Calu3 (cell line): ENCODE measurements around the gene DDX52. TPM values are rescaled to one million over a fixed set of nuclear protein-coding genes. Genes with fewer than 3 reads are reported as not detected.
"Not testable (repeated sequence)": the region's sequence is repeated elsewhere in the genome, so short reads cannot be mapped to it uniquely, and the experiment has no call there.

Experiments used
- BruUV-seq: library from RNA; stranded (reverse); fragments of 400-500 nt; replicated peaks from 2 replicates; lab custom pipeline; 2021; lab: Mats Ljungman, UMichigan
- CTCF ChIA-PET: fragments of 300-600 bp; sonication (Branson Sonifier 250); formaldehyde crosslinking; loops from one replicate; lab custom pipeline; 2022; ENCODE audit warnings: antibody characterized with exemption; lab: Charles Lee
- DNase-seq: peaks from one replicate; pipeline ENCODE4 v3.0.0; 2022
- H3K27ac Mint-ChIP-seq: one replicate; pipeline ENCODE4 v1.8.0; 2022; ENCODE audit warnings: mixed read lengths; ENCODE audit not compliant: unreplicated experiment
- H3K27me3 Mint-ChIP-seq: one replicate; pipeline ENCODE4 v1.8.0; 2022; ENCODE audit warnings: mixed read lengths; ENCODE audit not compliant: unreplicated experiment
- H3K36me3 Mint-ChIP-seq: one replicate; pipeline ENCODE4 v1.8.0; 2022; ENCODE audit warnings: mild to moderate bottlenecking, moderate library complexity, mixed read lengths; ENCODE audit not compliant: insufficient read depth, unreplicated experiment
- H3K4me1 Mint-ChIP-seq: one replicate; pipeline ENCODE4 v1.8.0; 2022; ENCODE audit warnings: mild to moderate bottlenecking, low read depth, mixed read lengths; ENCODE audit not compliant: unreplicated experiment
- H3K4me3 Mint-ChIP-seq: one replicate; pipeline ENCODE4 v1.8.0; 2022; ENCODE audit warnings: mild to moderate bottlenecking, low read depth, moderate library complexity, mixed read lengths; ENCODE audit not compliant: unreplicated experiment
- H3K9me3 Mint-ChIP-seq: one replicate; pipeline ENCODE4 v1.8.0; 2022; ENCODE audit warnings: low read depth, mixed read lengths; ENCODE audit not compliant: unreplicated experiment
- intact Hi-C: fragments of 100-400 bp; cut with micrococcal nuclease; formaldehyde crosslinking; loops from one replicate; pipeline ENCODE4 v1.10.0; 2022; ENCODE audit not compliant: unreplicated experiment
- total RNA-seq: library from RNA; stranded (reverse); gene quantifications from 2 replicates; pipeline ENCODE4 v1.2.3, GENCODE V29; 2022
- TF ChIP-seq, protein P1 (sequence below): fragments of 200-600 bp; IDR thresholded peaks from one replicate; pipeline ENCODE4 v1.8.0; 2022; ENCODE audit warnings: antibody characterized with exemption; ENCODE audit not compliant: unreplicated experiment

Gene DDX52
- total RNA-seq, 1 experiment from 2014 or later: 137 TPM

DNA sequence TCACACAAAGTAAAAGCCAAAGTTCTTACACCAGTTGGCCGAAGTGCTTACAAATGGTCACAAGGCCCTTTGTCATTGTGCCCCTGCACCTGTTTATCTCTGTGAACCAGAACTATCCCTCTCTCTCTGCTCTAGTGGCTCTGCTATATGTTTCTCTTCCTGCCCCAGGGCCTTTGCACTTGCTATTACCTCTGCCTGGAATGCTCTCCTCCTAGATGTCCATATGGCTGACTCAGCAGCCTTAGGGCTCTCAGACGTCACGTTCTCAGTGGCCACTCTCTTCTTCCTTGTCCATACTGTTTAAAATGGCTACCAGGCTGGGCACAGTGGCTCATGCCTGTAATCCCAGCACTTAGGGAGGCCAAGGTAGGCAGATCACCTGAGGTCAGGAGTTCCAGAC is 38.8 kb upstream of the DDX52 start:
- CTCF ChIA-PET: interaction anchor here (1.5 to 1.6 kb wide), 2 partner anchors 8 to 10 kb away, joined by 5 to 6 read pairs; no protein-coding TSS in a partner anchor
- intact Hi-C loops: no loop called here
- Mint-ChIP-seq H3K27ac (no peak overlapping the region), H3K36me3 (peaks cover 7% of the 10 kb centered on the region), H3K4me3 (no peak overlapping the region), H3K9me3 (peaks cover 8% of the 10 kb centered on the region), H3K4me1 (peaks cover 8% of the 10 kb centered on the region), H3K27me3 (peaks cover 6% of the 10 kb centered on the region)
- BruUV-seq: no TSS peak
- TF ChIP-seq, protein P1, sequence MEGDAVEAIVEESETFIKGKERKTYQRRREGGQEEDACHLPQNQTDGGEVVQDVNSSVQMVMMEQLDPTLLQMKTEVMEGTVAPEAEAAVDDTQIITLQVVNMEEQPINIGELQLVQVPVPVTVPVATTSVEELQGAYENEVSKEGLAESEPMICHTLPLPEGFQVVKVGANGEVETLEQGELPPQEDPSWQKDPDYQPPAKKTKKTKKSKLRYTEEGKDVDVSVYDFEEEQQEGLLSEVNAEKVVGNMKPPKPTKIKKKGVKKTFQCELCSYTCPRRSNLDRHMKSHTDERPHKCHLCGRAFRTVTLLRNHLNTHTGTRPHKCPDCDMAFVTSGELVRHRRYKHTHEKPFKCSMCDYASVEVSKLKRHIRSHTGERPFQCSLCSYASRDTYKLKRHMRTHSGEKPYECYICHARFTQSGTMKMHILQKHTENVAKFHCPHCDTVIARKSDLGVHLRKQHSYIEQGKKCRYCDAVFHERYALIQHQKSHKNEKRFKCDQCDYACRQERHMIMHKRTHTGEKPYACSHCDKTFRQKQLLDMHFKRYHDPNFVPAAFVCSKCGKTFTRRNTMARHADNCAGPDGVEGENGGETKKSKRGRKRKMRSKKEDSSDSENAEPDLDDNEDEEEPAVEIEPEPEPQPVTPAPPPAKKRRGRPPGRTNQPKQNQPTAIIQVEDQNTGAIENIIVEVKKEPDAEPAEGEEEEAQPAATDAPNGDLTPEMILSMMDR: no peak
- no peak for DNase-seq

DNA sequence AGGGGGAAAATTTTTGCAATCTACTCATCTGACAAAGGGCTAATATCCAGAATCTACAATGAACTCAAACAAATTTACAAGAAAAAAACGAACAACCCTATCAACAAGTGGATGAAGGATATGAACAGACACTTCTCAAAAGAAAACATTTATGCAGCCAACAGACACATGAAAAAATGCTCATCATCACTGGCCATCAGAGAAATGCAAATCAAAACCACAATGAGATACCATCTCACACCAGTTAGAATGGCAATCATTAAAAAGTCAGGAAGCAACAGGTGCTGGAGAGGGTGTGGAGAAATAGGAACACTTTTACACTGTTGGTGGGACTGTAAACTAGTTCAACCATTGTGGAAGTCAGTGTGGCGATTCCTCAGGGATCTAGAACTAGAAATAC is 36.7 kb upstream of the DDX52 start:
- CTCF ChIA-PET, H3K4me3 Mint-ChIP-seq, H3K4me1 Mint-ChIP-seq, H3K27me3 Mint-ChIP-seq, H3K36me3 Mint-ChIP-seq, H3K9me3 Mint-ChIP-seq, H3K27ac Mint-ChIP-seq, BruUV-seq, intact Hi-C loops, DNase-seq: not testable (repeated sequence)

DNA sequence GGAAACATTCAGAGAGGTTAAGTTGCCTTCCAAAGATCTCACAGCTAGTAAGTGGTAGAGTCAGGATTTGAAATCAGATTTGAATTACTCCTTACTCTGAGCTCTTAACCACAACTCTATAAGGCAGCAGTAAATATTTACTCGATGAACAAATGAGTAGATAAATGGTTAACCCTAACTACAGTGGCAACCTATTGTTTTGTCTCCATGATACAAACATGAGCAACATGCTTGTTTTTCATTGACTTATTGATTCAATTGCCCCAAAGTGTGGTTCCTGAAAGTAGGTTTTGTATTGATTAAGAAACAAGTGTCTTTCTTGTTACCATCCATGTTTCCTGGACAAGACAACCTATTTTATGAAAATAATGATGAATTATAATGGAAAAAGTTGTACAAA is 34.8 kb upstream of the DDX52 start:
- intact Hi-C loops: no loop called here
- Mint-ChIP-seq H3K36me3 (no peaks in the 10 kb centered on the region), H3K27ac (no peak overlapping the region), H3K4me1 (peaks cover 8% of the 10 kb centered on the region), H3K27me3 (peaks cover 9% of the 10 kb centered on the region), H3K9me3 (peaks cover 8% of the 10 kb centered on the region), H3K4me3 (no peak overlapping the region)
- TF ChIP-seq, protein P1: no peak
- no TSS peak for BruUV-seq
- CTCF ChIA-PET: no interaction called here
- no peak for DNase-seq

DNA sequence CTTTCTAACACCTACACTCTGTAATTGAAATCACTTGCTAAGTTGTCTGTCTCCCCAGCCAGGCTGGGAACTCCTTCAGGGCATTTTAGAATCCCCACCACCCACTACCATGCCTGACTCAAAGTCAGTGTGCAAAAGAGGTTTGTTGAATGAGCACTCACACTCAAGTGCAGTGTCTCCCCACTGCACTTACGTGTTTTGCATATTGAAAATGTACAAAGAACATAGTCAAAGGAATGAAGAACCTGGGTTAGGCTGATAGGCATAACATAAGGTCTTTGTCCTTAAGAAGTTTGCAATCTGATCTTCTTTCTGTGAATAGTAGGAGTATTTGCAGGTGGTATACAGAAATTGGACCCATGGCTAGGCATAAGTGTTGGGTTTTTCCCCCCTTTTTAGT is 33.8 kb upstream of the DDX52 start:
- intact Hi-C loops: no loop called here
- H3K4me3 Mint-ChIP-seq: no peak overlapping the region

More for the DNA sequence above, 33.8 kb upstream of the DDX52 start:
- DNase-seq: no peak
- peaks cover 6% of the 10 kb centered on the region for H3K9me3 Mint-ChIP-seq
- no peak overlapping the region for H3K27ac Mint-ChIP-seq
- H3K4me1 Mint-ChIP-seq: peaks cover 8% of the 10 kb centered on the region
- CTCF ChIA-PET: no interaction called here
- BruUV-seq: no TSS peak
- peaks cover 9% of the 10 kb centered on the region for H3K27me3 Mint-ChIP-seq
- no peaks in the 10 kb centered on the region for H3K36me3 Mint-ChIP-seq
- TF ChIP-seq, protein P1: no peak
